Measurements from ENCODE around the gene SORCS1.

SORCS1 gene

GRCh38 chr10:106566873-106567272, 597.6 kb downstream of the SORCS1 start:
- DNase-seq: no peak

GRCh38 chr10:106565546-106565945, 599.0 kb downstream of the SORCS1 start:
- no peak for DNase-seq

- no peak for DNase-seq
These were observed 601.1 kb downstream of the SORCS1 start for GRCh38 chr10:106563384-106563783.

- DNase-seq: no peak
These were observed 603.4 kb downstream of the SORCS1 start for GRCh38 chr10:106560925-106561640.

- DNase-seq: no peak
These were observed 605.1 kb downstream of the SORCS1 start for GRCh38 chr10:106559442-106559841.

- no peak for DNase-seq
These were observed 606.4 kb downstream of the SORCS1 start for GRCh38 chr10:106557951-106558733.

GRCh38 chr10:106557053-106557452, 607.5 kb downstream of the SORCS1 start:
- DNase-seq: no peak

GRCh38 chr10:106555599-106555998, 608.9 kb downstream of the SORCS1 start:
- no peak for DNase-seq

GRCh38 chr10:106551501-106552062, 612.9 kb downstream of the SORCS1 start:
- DNase-seq: no peak

- no peak for DNase-seq
These were observed 615.7 kb downstream of the SORCS1 start for GRCh38 chr10:106548832-106549231.

- DNase-seq: no peak
These were observed 617.4 kb downstream of the SORCS1 start for GRCh38 chr10:106547047-106547635.

- DNase-seq: no peak
These were observed 622.0 kb downstream of the SORCS1 start for GRCh38 chr10:106542461-106542860.

- no peak for DNase-seq
These were observed 623.9 kb downstream of the SORCS1 start for GRCh38 chr10:106540645-106541044.

- no peak for DNase-seq
These were observed 626.6 kb downstream of the SORCS1 start for GRCh38 chr10:106537866-106538265.

- DNase-seq: no peak
These were observed 629.1 kb downstream of the SORCS1 start for GRCh38 chr10:106535304-106535953.

GRCh38 chr10:106534441-106534840, 630.1 kb downstream of the SORCS1 start:
- DNase-seq: no peak

- DNase-seq: no peak
These were observed 635.8 kb downstream of the SORCS1 start for GRCh38 chr10:106528702-106529101.

GRCh38 chr10:106525835-106526234, 638.7 kb downstream of the SORCS1 start:
- DNase-seq: no peak
